Kidney epithelial cell (primary cell): ENCODE results near the gene ABCC3. TPM values are rescaled to one million over a fixed set of nuclear protein-coding genes. Genes with fewer than 3 reads are reported as not detected.

ENCODE experiments used
- DNase-seq: peaks from one replicate; pipeline ENCODE4 v3.0.0-alpha.2; 2010; ENCODE audit warnings: low read depth
- H3K27me3 ChIP-seq: 2 replicates; pipeline ENCODE4 v1.6.0; 2011; ENCODE audit warnings: low read length; ENCODE audit not compliant: control insufficient read depth, insufficient read depth
- H3K36me3 ChIP-seq: 2 replicates; pipeline ENCODE4 v1.5.1; 2011; ENCODE audit warnings: low read length; ENCODE audit not compliant: control insufficient read depth, insufficient read depth
- H3K4me3 ChIP-seq: 2 replicates; pipeline ENCODE4 v1.5.1; 2011; ENCODE audit warnings: low read depth, mild to moderate bottlenecking, control low read depth, low read length
- total RNA-seq: library from RNA; depleted of rRNA; stranded (reverse); fragments of >200 nt; gene quantifications from 2 replicates; pipeline ENCODE4 v1.2.3, GENCODE V29; 2015
- TF ChIP-seq, protein P1 (sequence below): IDR thresholded peaks from 2 replicates; pipeline ENCODE4 v1.5.1; 2011; ENCODE audit warnings: mild to moderate bottlenecking, moderate library complexity, low read length, control low read depth, inconsistent platforms; ENCODE audit not compliant: insufficient read depth, poor library complexity, severe bottlenecking

Gene ABCC3
- total RNA-seq, 1 donor from 2014 or later = 1.3 TPM

DNA sequence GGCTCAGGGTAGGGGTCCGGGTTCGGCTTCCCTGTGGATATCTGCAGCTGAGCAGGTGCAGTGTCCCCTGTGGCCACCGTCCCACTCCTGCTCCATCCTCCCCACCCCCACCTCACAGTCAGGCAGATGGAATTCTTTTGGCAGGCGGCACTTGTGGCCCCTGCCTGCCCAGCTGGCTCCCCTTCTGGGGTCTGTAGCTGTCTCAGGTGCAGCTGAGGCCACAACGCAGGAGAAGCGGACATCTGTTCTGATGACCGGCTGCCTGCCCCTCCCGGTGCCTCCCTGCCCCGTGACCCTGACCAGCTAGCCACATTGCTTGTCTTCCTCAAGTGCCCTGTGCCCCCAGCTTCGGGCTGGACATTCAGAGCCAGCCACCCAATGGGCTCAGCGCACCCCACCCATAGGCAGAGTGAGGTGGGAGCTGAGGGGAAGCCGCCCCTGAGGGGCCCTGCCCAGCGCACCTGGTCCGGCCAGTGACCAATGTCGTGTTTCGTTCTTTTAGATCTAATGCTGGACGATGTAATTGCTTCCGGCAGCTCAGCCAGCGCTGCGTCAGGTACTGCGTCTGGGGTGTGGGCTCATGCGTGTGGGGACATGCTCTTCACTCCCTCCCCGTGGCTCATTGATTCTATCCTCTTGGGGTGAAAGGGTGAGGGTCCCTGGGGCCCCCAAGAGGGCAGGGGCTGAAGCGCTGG, 25.2 kb upstream of the ABCC3 start:
- Histone ChIP-seq H3K4me3 (no peak overlapping the region), H3K36me3 (no peaks in the 10 kb centered on the region), H3K27me3 (peaks cover 34% of the 10 kb centered on the region)
- TF ChIP-seq, protein P1, sequence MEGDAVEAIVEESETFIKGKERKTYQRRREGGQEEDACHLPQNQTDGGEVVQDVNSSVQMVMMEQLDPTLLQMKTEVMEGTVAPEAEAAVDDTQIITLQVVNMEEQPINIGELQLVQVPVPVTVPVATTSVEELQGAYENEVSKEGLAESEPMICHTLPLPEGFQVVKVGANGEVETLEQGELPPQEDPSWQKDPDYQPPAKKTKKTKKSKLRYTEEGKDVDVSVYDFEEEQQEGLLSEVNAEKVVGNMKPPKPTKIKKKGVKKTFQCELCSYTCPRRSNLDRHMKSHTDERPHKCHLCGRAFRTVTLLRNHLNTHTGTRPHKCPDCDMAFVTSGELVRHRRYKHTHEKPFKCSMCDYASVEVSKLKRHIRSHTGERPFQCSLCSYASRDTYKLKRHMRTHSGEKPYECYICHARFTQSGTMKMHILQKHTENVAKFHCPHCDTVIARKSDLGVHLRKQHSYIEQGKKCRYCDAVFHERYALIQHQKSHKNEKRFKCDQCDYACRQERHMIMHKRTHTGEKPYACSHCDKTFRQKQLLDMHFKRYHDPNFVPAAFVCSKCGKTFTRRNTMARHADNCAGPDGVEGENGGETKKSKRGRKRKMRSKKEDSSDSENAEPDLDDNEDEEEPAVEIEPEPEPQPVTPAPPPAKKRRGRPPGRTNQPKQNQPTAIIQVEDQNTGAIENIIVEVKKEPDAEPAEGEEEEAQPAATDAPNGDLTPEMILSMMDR = no peak
- DNase-seq = no peak

DNA sequence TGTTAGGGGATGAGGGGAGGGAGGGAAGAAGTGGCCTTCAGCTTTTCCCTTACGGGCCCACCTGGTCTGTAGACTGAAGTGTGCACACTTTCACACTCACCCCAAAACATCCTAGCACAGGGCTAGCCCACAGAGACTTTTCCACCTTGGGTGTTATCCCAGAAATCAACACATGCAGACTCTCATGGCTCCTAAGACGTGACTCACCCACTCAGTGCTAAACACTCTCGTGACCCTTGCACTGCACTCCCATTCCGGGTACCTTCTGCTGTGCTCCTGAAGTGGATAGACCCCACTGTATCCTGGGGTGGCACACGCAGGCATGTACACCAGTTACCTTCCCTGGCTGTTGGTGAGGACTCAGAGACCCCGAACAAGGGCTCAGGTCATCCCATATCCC, 23.0 kb upstream of the ABCC3 start:
- no peak for DNase-seq
- Histone ChIP-seq H3K4me3 (no peak overlapping the region), H3K27me3 (peaks cover 24% of the 10 kb centered on the region), H3K36me3 (no peaks in the 10 kb centered on the region)
- TF ChIP-seq, protein P1 = no peak

DNA sequence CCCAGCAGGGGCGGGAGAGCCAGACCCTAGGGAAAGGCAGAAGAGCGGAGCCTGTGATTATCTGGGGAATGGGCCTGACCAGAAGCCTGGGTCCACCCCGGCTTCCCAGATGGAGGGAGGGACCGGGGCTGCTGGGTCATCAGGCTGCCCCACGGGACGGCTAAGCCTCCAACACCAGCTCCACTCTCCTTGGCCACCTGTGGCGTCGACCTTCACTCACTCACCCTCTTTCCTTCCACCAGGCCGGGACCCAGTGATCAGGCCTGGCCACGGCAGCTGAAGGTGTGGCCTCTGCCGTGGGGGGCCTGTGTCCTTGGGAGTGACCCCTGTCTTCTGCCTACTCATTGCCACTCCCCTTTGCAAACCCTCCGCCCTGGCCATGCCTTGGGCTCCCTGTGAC, 22.4 kb upstream of the ABCC3 start:
- H3K36me3 ChIP-seq = no peaks in the 10 kb centered on the region
- H3K4me3 ChIP-seq = no peak overlapping the region
- peaks cover 21% of the 10 kb centered on the region for H3K27me3 ChIP-seq
- TF ChIP-seq, protein P1 = no peak
- no peak for DNase-seq

DNA sequence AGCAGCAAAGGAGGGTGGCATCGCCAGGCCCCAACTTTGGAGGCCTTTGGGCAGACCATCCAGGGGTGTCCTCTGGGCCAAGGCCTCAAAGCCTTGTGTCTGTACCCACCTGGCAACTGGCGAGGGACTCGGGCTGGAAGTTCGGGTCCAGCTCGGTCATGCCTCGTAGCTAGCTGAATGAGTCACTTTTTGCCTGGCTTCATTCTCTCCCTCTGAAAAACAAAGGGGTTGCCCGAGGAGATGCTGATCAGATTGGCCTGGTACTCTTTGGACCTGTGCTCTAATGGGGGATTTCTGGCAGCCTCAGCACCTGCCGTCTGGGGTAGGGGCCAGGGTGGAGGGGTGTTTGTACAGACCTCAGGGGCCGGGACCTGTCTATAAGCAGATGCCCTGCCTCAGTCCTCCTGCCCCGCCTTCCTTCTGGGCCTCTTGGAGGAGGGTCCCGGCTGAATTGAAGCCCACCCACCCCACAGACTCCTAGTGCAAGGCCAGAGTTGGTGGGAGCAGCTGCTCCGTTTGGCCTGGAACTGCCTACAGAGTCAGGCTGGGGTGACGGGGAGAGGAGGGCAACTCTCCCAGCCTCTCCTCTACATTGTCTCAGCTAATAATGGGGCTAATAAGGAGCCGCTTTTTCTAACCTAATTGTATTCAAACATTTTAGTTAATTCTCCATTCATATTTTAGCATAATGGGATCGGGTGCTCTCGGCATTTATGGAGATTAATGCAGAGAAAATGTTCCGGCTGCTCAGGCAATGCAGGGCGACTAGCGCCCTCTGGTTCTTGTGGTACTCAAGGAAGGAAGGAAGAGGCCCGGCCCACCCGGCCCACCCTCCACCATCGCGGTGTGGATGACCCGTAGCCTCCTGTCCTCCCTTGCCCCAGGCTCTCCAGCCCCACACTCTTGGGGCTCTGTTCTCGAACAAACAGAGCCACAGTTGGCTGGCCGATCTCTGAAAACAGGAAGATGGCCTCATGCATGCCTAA, 21.4 kb upstream of the ABCC3 start:
- TF ChIP-seq, protein P1 = no peak
- Histone ChIP-seq H3K4me3 (no peak overlapping the region), H3K36me3 (no peaks in the 10 kb centered on the region), H3K27me3 (peaks cover 16% of the 10 kb centered on the region)
- no peak for DNase-seq

DNA sequence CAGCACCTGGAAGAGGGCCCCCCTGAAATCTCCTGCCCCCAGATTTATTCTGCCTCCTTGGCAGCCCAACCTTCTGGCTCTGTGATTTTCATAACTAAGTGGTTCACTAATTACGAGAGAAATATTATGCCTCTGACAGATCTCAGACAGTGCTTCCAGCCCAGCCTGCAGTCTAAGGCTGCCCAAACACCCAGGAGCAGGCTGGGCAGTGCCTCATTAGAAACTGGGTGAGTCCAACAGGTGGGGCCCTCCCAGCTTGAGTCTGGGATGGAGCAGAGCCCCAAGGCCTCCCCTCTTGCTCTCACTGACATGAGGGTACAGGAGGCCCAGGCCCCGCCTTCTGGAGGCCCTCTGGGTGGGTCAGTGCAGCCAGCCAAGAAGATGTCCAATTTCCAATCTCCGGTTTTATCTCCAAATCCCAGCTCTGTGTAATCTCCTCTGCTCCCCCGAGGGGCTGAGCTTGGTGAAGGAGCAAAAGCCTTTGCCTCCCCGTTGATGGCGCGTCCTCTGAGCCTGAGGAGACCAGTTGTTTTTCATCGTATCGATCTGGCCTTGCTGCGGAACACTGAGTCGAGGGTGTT, 20.1 kb upstream of the ABCC3 start:
- TF ChIP-seq, protein P1 = no peak
- no peak overlapping the region for H3K4me3 ChIP-seq
- H3K27me3 ChIP-seq = peaks cover 5% of the 10 kb centered on the region
- H3K36me3 ChIP-seq = no peaks in the 10 kb centered on the region
- no peak for DNase-seq
